GM18508 (cell line): ENCODE results near the gene OR4E1.
"Not testable (repeated sequence)": the region's sequence is repeated elsewhere in the genome, so short reads cannot be mapped to it uniquely, and the experiment has no call there.

Experiments used
- ATAC-seq: cut with Tn5 transposase; IDR thresholded peaks from one replicate; pipeline ENCODE4 v1.9.1; 2021; ENCODE audit warnings: moderate number of reproducible peaks; ENCODE audit not compliant: insufficient read depth, unreplicated experiment

The OR4E1 gene, protein sequence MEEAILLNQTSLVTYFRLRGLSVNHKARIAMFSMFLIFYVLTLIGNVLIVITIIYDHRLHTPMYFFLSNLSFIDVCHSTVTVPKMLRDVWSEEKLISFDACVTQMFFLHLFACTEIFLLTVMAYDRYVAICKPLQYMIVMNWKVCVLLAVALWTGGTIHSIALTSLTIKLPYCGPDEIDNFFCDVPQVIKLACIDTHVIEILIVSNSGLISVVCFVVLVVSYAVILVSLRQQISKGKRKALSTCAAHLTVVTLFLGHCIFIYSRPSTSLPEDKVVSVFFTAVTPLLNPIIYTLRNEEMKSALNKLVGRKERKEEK

DNA sequence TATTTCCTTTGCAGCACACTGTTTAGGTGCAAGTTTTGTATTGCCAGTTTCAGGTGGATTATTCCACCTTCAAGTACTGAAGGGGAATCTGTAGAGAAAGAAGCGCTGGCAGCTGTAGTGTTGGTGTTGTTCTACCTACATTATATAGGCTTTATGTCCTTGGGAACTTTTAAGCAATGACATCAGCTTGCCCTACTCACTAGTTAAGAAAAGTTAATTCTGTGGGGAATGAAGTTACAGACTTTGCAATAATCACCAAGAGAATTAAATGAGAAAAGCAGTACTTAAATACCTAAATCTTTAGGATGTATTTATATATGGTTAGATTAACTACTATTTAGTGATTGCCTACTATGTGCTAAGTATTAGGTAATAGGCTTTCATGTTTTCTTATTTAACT, at the start of gene OR4E1:
OR4E1 (minus strand) TSS at position 101 of the 400 bp plus-strand sequence. CDS start 2,883 bp downstream, outside the sequence.
- ATAC-seq = no peak

DNA sequence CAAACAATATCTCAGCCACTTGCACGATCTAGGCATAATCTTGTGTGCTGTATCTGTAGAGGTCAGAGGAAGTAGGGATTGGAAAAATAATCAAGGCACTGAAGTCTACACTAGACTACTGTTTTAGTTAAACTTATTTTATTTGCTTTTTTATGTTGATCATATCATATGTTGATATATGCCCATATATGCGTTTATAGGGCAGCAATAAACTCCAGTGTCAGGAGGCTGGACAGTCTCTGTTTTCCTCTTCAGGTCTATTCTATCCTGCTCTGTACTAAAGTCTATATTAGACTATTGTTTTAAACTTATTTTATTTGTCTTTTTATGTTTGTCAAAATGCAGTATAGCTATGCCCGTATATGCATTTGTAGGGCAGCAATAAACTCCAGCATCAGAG, 47.9 kb upstream of the OR4E1 start:
- ATAC-seq = no peak

DNA sequence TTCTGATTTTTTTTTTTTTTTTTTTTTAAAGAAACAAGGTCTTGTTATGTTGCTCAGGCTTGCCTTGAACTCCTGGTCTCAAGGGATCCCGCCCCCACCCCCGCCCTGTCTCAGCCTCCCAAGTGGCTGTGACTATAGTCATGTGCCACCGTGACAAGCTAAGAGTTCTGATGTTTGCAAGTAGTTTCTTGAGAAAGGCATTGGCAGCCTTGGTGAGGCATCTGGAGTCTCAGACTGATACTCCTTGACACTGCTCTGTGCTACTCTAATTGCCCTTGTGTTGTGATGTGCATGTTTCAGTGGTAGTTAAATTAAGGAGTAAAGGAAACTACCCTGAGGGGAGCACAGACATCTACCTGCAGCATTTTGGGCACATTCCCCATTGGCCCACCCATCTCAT, 46.2 kb upstream of the OR4E1 start:
- ATAC-seq = no peak

DNA sequence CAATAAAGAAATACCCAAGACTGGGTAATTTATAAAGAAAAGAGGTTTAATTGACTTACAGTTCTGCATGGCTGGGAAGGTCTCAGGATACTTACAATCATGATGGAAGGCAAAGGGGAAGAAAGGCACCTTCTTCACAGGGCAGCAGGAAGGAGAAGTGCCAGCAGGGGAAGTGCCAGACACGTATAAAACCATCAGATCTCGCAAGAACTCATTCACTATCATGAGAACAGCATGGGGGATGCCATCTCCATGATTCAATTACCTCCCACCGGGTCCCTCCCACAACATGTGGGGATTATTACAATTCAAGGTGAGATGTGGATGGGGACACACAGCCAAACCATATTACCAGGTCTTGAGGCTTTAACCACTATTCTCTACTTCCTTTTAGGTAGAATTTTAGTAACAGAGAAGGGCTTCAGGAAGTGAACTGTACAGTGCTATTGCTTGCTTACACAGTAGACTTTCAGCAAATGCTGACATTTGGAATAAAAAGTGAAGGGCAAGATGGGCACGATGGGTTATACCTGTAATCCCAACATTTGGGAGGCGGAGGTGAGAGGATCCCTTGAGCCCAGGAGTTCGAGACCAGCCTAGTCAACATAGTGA, 40.8 kb upstream of the OR4E1 start:
- ATAC-seq = no peak

DNA sequence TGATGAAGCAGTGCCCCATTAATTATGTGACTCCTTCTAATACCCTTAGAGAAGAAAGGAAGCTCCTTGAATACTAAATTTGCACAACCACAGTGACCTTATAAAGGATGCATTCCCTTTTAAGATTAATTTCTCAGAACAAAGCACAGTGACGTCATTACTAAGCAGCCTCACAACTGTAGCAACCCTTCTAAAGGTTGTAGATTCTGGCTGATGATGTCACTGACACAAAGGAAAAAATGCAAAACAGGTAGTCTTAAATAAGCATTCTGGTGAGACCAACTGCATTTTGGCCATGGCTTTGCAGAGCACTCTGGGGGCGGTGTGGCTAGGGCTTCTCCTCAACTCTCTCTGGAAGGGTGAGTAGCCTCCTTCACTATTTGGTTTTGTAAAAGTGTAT, 38.4 kb upstream of the OR4E1 start:
- no peak for ATAC-seq

DNA sequence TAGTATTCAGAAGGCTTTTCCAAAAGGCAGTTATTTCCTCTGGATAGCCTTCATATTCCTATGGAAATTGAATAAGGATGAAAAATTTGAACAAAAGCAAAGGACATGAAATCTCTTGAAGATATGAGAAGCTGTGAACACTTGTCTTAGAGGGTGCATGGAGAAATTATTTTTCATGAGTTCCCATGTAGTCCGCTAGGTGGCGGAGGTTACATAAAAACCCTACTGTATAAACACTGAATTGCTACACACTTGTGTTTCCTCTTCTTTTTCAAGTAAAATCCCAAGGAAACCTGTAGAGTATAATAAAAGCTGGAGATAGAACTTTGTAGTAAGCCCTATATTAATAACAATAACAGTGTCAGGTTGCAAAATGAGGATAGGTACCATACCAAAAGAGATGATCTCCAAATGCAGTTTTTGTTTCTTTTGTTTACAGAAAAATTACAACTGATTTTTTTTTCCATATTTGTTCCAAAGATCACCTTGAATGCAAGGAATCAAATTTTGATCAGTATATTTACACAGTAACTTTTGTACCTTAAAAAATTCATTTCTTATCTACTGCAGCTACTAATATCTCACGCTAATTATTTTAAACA, 37.8 kb upstream of the OR4E1 start:
- no peak for ATAC-seq

DNA sequence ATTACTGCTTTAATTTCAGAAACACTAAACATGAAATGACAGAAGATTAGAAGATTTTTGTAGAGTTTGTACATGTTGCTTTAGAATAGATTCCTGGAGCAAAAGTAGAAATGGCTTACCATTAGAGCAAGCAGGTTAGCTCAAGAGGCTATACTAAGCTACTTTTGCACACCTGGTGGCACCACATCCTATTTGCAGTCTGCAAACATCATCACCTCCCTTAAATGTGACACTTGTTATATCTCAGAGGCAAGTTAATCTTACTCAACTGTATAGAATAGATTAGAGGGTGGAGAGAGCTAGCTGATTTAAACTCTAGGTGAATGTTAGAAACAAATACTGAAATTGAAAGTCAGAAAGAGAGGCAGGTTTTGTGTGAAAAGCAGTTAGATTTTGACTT, 30.7 kb upstream of the OR4E1 start:
- no peak for ATAC-seq

DNA sequence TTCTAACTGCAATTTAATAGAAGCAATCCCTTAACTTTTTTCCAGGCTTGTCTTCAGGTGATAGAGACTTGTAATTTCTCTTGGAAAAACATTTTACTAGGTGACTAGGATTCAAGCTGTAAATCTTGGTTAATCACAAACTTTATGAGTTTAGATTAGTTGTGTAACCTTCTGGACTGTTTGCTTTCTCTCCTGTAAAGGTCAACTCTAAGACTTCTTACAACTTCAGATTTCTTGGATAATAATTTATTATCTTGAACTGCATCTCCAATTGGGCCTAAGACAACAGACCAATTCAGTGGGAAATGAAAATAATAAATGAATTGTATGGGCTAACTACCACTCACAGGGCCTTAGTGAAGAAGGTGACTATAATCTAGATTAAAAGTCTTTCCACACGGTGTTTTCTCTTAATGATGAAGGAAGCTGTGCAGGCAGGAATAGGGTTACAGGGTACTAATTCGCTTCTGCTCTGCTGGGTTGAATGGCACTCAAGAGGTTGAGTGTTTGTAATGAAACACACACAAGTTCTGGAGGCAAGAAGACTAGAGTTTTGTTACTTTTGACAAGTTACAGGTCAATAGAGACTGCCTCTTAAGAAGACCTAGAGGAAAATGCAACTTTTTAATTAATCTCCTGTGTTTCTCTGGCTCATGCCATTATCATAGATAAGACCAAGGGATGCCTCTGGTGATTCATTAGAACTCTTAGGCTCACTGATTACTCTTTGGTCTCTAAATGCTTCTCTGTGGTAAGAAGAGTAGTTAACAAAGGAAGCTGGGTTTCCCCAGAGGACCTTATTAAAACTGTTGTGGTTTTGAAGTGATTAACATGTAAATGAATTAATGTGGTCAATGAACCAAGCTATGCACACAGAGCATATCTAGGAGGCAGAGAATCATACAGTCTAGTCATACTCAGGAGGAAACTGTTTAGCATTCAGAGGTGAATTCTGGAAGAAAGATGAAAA, 30.0 kb upstream of the OR4E1 start:
- no peak for ATAC-seq

DNA sequence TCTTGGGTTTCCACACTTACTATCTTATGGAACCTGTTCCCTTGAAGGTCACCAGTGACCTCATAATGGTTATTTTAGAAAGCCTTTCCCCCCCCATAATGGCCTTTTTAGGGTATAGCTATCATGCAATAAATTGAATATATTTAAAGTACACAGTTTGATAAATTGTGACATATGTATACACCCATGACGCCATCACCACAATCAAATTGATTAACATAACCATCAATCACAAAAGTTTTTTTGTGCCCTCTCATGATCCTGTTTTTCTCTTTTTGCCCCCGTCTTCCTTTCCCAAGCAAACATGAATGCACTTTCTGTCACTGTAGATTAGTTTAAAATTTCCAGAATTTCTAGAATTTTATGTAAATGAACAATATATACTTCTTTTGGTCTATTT, 28.7 kb upstream of the OR4E1 start:
- ATAC-seq = no peak

DNA sequence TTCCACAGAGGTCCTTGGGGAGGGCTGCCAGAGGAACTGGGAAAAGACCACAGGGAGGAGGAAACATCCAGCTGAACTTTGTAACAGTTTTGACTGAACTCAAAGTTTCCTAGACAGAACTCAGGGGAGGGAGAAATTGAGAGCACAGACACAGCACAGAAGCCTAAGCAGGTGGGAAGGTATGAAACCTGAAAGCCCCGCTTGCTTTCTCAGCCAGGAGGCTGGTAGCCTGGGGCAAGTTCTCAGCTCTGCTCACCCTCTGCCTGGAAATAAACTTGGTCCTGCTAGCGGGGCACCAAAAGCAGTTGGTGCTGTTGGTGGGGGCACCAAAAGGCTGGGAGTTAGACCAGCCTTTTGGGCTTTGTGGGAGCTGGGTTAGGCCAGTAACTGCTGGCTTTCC, 25.9 kb upstream of the OR4E1 start:
- no peak for ATAC-seq

DNA sequence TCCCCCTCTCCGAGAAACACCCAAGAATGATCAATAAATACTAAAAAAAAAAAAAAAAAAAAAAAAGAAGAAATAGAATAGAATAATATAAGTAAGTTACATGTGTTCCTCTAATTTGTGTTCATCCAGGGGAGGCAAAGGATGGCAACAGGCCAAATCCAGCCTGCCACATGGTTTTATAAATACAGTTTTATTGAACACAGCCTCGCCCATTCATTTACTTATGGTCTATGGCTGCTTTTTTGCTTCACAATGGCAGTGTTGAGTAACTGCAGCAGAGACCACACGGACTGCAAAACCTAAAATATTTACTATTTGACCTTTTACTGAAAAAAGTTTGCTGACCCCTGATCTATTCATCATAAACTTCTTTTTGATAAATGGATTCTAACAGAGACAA, 24.9 kb upstream of the OR4E1 start:
- not testable (repeated sequence) for ATAC-seq

DNA sequence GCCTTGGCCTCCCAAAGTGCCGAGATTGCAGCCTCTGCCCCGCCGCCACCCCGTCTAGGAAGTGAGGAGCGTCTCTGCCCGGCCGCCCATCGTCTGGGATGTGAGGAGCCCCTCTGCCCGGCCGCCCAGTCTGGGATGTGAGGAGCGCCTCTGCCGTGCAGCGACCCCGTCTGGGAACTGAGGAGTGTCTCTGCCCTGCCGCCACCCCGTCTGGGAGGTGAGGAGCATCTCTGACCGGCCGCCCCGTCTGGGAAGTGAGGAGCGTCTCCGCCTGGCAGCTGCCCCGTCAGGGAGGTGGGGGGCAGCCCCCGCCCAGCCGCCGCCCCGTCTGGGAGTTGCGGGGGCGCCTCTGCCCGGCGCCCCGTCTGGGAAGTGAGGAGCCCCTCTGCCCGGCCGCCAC, 24.0 kb upstream of the OR4E1 start:
- ATAC-seq = not testable (repeated sequence)

DNA sequence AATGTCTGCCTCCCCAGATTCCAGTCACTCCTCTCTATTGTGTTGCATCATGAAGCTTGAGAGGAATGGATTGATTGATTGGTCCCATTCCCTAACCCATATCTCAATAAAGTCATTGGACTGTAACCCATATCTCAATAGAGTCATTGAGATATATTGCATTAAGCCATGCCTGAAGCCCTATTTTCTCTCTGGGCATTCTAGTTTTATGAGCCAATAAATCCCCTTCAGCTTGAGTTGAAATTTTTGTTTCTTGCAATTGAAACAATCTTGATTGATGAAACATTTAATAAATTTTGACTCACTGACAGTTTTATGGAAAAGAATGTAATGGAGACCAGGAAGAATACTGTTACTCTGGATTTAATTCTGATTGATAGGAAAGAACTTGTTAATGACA, 20.8 kb upstream of the OR4E1 start:
- no peak for ATAC-seq

DNA sequence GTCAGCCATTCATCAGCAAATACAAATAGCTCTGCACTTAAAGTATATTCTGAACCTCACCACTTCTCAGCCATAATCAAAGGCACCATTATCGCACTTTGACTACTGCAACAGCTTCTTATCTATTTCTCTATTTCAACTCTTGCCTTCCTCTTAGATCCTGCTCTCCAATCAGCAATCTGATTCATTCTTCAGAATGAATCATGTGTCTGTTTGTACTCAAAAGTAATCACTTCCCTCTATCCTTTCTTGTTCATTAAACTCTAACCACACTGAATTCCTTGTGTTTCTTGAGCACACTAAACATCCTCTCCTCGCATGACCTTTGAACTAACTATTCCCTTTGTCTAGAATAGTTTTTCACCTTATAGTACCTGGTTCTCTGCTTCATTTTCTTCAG, 12.8 kb upstream of the OR4E1 start:
- ATAC-seq = no peak

DNA sequence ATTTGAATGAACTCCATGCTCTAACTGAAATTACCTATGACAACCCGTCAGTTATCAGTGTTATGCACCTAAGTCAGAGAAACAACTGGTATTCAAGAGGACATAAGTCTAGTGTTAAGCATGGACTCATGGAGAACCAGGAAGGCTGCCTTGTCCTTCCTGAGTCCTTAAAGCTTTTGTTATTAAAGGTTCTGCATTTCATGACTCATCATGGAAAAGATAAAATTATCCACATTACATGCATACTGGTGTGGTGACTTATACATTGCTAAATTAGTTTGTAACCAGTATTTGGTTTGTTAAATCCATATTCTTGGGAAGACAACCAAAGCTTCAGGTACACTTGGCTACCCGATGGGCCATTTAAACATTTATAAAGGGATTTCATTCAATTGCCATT, 6.5 kb upstream of the OR4E1 start:
- no peak for ATAC-seq

DNA sequence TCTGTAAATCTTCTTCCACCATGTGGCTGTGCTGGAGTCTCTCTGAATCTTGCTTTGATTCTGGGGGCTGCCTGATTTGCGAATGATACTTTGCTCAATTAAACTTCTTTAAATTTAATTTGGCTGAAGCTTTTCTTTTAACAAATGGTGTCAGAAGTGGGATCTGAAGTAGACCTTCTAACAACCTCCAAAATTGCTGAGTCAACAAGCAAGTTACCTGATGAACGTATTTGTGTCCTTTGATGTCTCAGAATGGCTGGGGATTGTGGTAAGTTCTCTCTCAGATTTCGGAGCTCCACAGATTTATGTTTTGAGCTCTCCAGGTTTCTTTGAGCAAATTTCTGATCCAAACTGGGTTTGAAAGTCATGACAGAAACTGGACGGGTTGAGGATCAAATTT, 1.9 kb upstream of the OR4E1 start:
- no peak for ATAC-seq

DNA sequence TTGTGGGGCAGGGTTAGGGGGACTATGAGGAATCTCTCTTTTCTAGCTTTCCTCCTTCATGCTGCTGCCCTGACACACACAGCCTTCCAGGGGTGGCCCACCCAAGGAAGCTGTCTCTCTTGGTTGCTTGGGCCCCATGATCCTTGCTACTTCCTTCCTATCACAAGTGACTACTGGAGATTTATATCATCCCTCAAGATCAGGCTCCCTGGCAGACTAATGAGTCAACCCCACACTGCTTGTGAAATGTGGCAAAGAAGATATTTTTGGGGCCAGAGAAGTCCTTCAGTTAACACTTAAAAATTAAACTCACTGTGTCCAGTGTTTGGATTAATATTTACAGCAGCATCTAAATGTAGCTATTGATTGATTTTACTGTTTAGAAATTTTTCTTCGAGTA, 1.5 kb downstream of the OR4E1 start:
- ATAC-seq = no peak

DNA sequence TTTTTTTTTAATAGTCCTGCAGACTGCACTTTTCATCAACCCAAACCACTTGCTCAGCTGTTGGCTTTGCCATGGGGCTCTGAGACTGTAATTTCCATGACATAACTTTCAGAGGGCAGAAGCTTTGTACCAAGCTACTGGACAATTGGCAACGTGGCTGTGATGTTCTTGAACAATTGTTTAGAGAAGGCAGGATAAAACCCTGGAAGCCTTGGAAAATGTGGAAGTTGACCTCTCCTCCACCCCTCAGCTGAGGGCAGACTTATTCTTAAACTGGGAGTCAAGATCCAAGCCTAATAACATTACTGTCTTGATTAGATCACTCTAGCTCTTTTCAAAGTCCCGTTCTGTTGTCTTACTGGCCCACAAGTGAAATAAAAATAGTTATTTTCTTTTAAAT, 2.2 kb downstream of the OR4E1 start:
- ATAC-seq = no peak

DNA sequence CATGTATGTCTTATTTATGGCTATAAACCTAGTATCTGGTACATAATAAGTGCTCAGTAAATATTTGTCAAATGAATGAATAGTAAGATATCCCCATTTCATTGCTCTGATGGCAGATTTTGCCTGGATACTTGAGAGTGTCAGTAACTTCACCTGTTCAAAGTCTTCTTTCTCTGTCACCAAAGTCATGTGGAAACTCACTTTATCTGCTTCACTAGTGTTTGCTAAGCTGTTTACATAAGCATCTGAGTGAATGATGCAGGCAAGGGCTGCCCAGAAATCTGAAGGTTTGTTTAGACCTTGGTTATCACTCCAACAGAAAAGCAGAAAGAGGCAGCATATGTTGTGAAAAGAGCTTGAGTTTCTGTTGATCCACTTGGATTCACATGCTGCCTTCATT, 4.3 kb downstream of the OR4E1 start:
- ATAC-seq = no peak

DNA sequence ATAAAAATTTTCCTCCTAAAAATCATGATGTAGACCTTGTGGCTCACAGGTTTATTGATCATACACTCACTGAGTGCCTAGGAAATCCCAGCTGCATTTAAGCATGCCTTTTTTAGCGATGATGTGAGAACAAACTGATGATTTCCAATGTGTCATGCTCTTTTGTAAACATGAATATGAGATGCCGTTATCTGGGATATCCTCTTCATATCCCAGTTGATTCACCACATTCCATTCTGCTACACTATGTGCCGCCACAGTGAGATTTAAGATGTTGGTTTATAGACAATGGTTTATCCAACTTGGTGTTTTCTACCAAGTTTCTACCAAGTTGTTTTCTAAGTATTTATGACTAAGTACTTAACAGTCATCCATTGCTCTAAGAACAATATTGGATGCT, 5.2 kb downstream of the OR4E1 start:
- ATAC-seq = no peak

DNA sequence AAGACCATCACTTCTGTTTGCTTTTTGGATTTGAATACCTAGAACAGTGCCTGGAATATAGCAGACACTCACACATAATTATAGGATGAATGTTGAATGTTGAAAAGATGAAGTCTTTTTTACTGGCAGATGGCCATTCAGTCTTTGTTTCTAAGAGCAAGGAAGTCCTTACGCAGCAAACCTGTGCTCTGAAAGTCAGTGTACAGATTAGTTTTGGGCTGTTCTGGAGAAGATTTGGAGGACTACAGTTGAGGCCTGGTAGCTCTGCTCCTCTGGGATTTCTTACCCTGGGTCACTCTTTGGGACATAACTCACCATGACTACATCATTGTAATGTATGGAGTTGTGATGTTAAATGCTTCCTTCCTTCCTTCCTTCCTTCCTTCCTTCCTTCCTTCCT, 16.6 kb downstream of the OR4E1 start:
- no peak for ATAC-seq
